SU-DHL-6 (cell line): ENCODE data around the gene DACT3.

ENCODE experiments used
- H2AFZ ChIP-seq: fragments of 200-600 bp; sonication (generic); 2 replicates; pipeline ENCODE4 v1.6.1; 2014; ENCODE audit warnings: low read depth, mild to moderate bottlenecking, moderate library complexity, mixed read lengths, antibody characterized with exemption, low read length; ENCODE audit not compliant: severe bottlenecking
- H3F3A ChIP-seq: fragments of 200-600 bp; shearing (Covaris generic); 2 replicates; pipeline ENCODE4 v1.6.0; 2016; ENCODE audit warnings: antibody characterized with exemption, mild to moderate bottlenecking; ENCODE audit not compliant: insufficient read depth
- H3K27ac ChIP-seq: fragments of 200-600 bp; sonication (generic); 2 replicates; pipeline ENCODE4 v1.5.1; 2016; ENCODE audit warnings: low read depth, mild to moderate bottlenecking, low read length, moderate library complexity, mixed read lengths
- H3K27me3 ChIP-seq: fragments of 200-600 bp; sonication (generic), shearing (Covaris generic); 2 replicates; pipeline ENCODE4 v1.6.0; 2014; ENCODE audit warnings: mild to moderate bottlenecking, low read length
- H3K36me3 ChIP-seq: fragments of 200-600 bp; sonication (generic); 2 replicates; pipeline ENCODE4 v1.6.1; 2014; ENCODE audit warnings: mild to moderate bottlenecking, low read length, mixed read lengths
- H3K4me2 ChIP-seq: fragments of 300-600, 200-600 bp; shearing (Covaris generic), sonication (generic); 2 replicates; pipeline ENCODE4 v1.6.0; 2014; ENCODE audit warnings: low read length, low read depth, mild to moderate bottlenecking; ENCODE audit not compliant: poor library complexity, severe bottlenecking
- H3K4me3 ChIP-seq: fragments of 200-600 bp; sonication (generic); 2 replicates; pipeline ENCODE4 v1.5.1; 2014; ENCODE audit warnings: antibody characterized with exemption, low read length, mild to moderate bottlenecking, mixed read lengths; ENCODE audit not compliant: insufficient read depth, poor library complexity, severe bottlenecking
- H3K79me2 ChIP-seq: fragments of 200-600 bp; sonication (generic); 2 replicates; pipeline ENCODE4 v1.6.1; 2014; ENCODE audit warnings: mild to moderate bottlenecking, low read length, moderate library complexity; ENCODE audit not compliant: insufficient read depth
- H3K9ac ChIP-seq: fragments of 200-600 bp; sonication (generic); 2 replicates; pipeline ENCODE4 v1.7.0; 2014; ENCODE audit warnings: mild to moderate bottlenecking, low read length
- H3K9me2 ChIP-seq: fragments of 200-600 bp; sonication (generic); replicated peaks from 2 replicates; pipeline ENCODE4 v1.6.1; 2014; ENCODE audit warnings: low read length; ENCODE audit not compliant: insufficient read depth
- H3K9me3 ChIP-seq: fragments of 200-600 bp; sonication (generic); 2 replicates; pipeline ENCODE4 v1.6.1; 2014; ENCODE audit warnings: low read length, mixed read lengths; ENCODE audit not compliant: insufficient read depth
- H4K20me1 ChIP-seq: fragments of 200-600 bp; sonication (generic); 2 replicates; pipeline ENCODE4 v1.6.1; 2014; ENCODE audit warnings: low read depth, mild to moderate bottlenecking, antibody characterized with exemption, low read length, moderate library complexity, mixed read lengths
- CTCF ChIP-seq: fragments of 200-600 bp; sonication (generic); IDR thresholded peaks from one replicate; pipeline ENCODE4 v1.5.1; 2017; ENCODE audit warnings: antibody characterized with exemption, mild to moderate bottlenecking, low read length, moderate library complexity; ENCODE audit not compliant: insufficient read depth, poor library complexity, severe bottlenecking
- EZH2phosphoT487 ChIP-seq: fragments of 200-600 bp; sonication (generic), shearing (Covaris generic); conservative IDR thresholded peaks from 2 replicates; pipeline ENCODE4 v1.6.1; 2018; ENCODE audit warnings: mild to moderate bottlenecking, antibody characterized with exemption, low read length, moderate library complexity, mixed read lengths

DACT3 gene

GRCh38 chr19:46608178-46608577 is 52.8 kb downstream of the DACT3 start:
- no peak overlapping the region for H3K9ac ChIP-seq
- no peak overlapping the region for H3K27ac ChIP-seq
- no peaks in the 10 kb centered on the region for H3K9me2 ChIP-seq
- H3K9me3 ChIP-seq = no peaks in the 10 kb centered on the region
- H3F3A ChIP-seq = peaks cover 5% of the 10 kb centered on the region; the same call in 1 of the 2 replicates
- no peak for TF ChIP-seq CTCF
- peaks cover 27% of the 10 kb centered on the region for H3K79me2 ChIP-seq
- no peaks in the 10 kb centered on the region for H3K36me3 ChIP-seq
- H3K4me3 ChIP-seq = no peak overlapping the region
- no peaks in the 10 kb centered on the region for H4K20me1 ChIP-seq
- no peaks in the 10 kb centered on the region for H3K27me3 ChIP-seq
- H3K4me2 ChIP-seq = no peak overlapping the region
- H2AFZ ChIP-seq = no peak overlapping the region

GRCh38 chr19:46607448-46607841 is 53.5 kb downstream of the DACT3 start:
- no peaks in the 10 kb centered on the region for H3K36me3 ChIP-seq
- TF ChIP-seq EZH2phosphoT487 (no peak), CTCF (no peak)
- no peak overlapping the region for H3K4me2 ChIP-seq

GRCh38 chr19:46606681-46607447 is 54.1 kb downstream of the DACT3 start:
- Histone ChIP-seq H3K4me2 (no peak overlapping the region), H3K27me3 (no peaks in the 10 kb centered on the region), H3K36me3 (no peaks in the 10 kb centered on the region), H3K4me3 (no peak overlapping the region), H3K9ac (no peak overlapping the region), H3F3A (peaks cover 2% of the 10 kb centered on the region; the same call in 1 of the 2 replicates), H3K27ac (no peak overlapping the region), H3K79me2 (peaks cover 40% of the 10 kb centered on the region), H2AFZ (no peak overlapping the region), H3K9me2 (no peaks in the 10 kb centered on the region), H3K9me3 (no peaks in the 10 kb centered on the region), H4K20me1 (no peaks in the 10 kb centered on the region)
- TF ChIP-seq EZH2phosphoT487 = no peak
- no peak for TF ChIP-seq CTCF

More at GRCh38 chr19:46607448-46607841, 53.5 kb downstream of the DACT3 start:
- H3K27me3 ChIP-seq = no peaks in the 10 kb centered on the region
- H3K9me2 ChIP-seq = no peaks in the 10 kb centered on the region
- H3K9me3 ChIP-seq = no peaks in the 10 kb centered on the region
- peaks cover 34% of the 10 kb centered on the region for H3K79me2 ChIP-seq
- H3K4me3 ChIP-seq = no peak overlapping the region
- no peak overlapping the region for H2AFZ ChIP-seq
- H3F3A ChIP-seq = peaks cover 5% of the 10 kb centered on the region; the same call in 1 of the 2 replicates
- no peak overlapping the region for H3K27ac ChIP-seq
- H4K20me1 ChIP-seq = no peaks in the 10 kb centered on the region
- H3K9ac ChIP-seq = no peak overlapping the region
